Left ventricle myocardium superior (tissue), 1 donor: ENCODE data around the gene KCNC1. TPM values are rescaled to one million over a fixed set of nuclear protein-coding genes. Genes with fewer than 3 reads are reported as not detected.

Experiments
- ATAC-seq: fragments of 200-7000 bp; cut with Tn5 transposase; one replicate; pipeline ENCODE4 v1.9.1; 2020; ENCODE audit warnings: mild to moderate bottlenecking, moderate library complexity
- DNase-seq: peaks from one replicate; pipeline ENCODE4 v3.0.0-alpha.2; 2020
- intact Hi-C: fragments of 100-400 bp; cut with micrococcal nuclease; formaldehyde crosslinking; loops from one replicate; pipeline ENCODE4 v1.11.0; 2022
- total RNA-seq: library from RNA; stranded (reverse); fragmentation: NEBNext Ultra II Directional; extraction: Animal tissue kit (Norgen Biotek cat#: 25700); gene quantifications from one replicate; pipeline ENCODE4 v1.2.1, GENCODE V29; 2021
- donor health status: DM: no; HTN: yes; CAD: no; lungs with severe emphysema.

The KCNC1 gene
- total RNA-seq, 1 donor from 2014 or later: not detected

- ATAC-seq (no peak), DNase-seq (no peak)
- intact Hi-C loops: no loop called here
Observed at GRCh38 chr11:17778956-17779860, 44.6 kb downstream of the KCNC1 start.

GRCh38 chr11:17779861-17780594 lies 45.4 kb downstream of the KCNC1 start:
- intact Hi-C loops: no loop called here
- DNase-seq (no peak), ATAC-seq (no peak)

- ATAC-seq (no peak), DNase-seq (no peak)
- intact Hi-C loops: no loop called here
Observed at GRCh38 chr11:17780668-17781067, 46.1 kb downstream of the KCNC1 start.

GRCh38 chr11:17781221-17781620 lies 46.6 kb downstream of the KCNC1 start:
- no peak for DNase-seq
- ATAC-seq: no peak
- intact Hi-C loops: no loop called here

GRCh38 chr11:17781626-17782025 lies 47.0 kb downstream of the KCNC1 start:
- no peak for DNase-seq
- no peak for ATAC-seq
- intact Hi-C loops: no loop called here

GRCh38 chr11:17782145-17782544 lies 47.6 kb downstream of the KCNC1 start:
- intact Hi-C loops: no loop called here
- ATAC-seq (no peak), DNase-seq (no peak)

GRCh38 chr11:17782603-17783337 lies 48.2 kb downstream of the KCNC1 start:
- intact Hi-C loops: no loop called here
- ATAC-seq (no peak), DNase-seq (no peak)

GRCh38 chr11:17783878-17784277 lies 49.3 kb downstream of the KCNC1 start:
- no peak for DNase-seq
- ATAC-seq: no peak
- intact Hi-C loops: no loop called here

- DNase-seq (no peak), ATAC-seq (no peak)
- intact Hi-C loops: no loop called here
Observed at GRCh38 chr11:17786824-17787525, 52.4 kb downstream of the KCNC1 start.

GRCh38 chr11:17788084-17788483 lies 53.5 kb downstream of the KCNC1 start:
- intact Hi-C loops: no loop called here
- ATAC-seq (no peak), DNase-seq (no peak)

- DNase-seq (no peak), ATAC-seq (no peak)
- intact Hi-C loops: no loop called here
Observed at GRCh38 chr11:17790453-17790852, 55.9 kb downstream of the KCNC1 start.

GRCh38 chr11:17791144-17791543 lies 56.6 kb downstream of the KCNC1 start:
- ATAC-seq (no peak), DNase-seq (no peak)
- intact Hi-C loops: no loop called here

GRCh38 chr11:17792161-17792560 lies 57.6 kb downstream of the KCNC1 start:
- ATAC-seq: no peak
- DNase-seq: no peak
- intact Hi-C loops: no loop called here

GRCh38 chr11:17793642-17794170 lies 59.1 kb downstream of the KCNC1 start:
- ATAC-seq (no peak), DNase-seq (no peak)
- intact Hi-C loops: no loop called here

GRCh38 chr11:17794981-17795380 lies 60.4 kb downstream of the KCNC1 start:
- no peak for ATAC-seq
- no peak for DNase-seq
- intact Hi-C loops: no loop called here

- no peak for ATAC-seq
- DNase-seq: no peak
- intact Hi-C loops: no loop called here
Observed at GRCh38 chr11:17796154-17796553, 61.6 kb downstream of the KCNC1 start.

GRCh38 chr11:17798253-17798652 lies 63.7 kb downstream of the KCNC1 start:
- ATAC-seq (peak; percentile 95), DNase-seq (peak; percentile 75)

GRCh38 chr11:17798716-17799115 lies 64.1 kb downstream of the KCNC1 start:
- intact Hi-C loops: no loop called here
- peak; percentile 50 for DNase-seq
- peak; percentile 91 for ATAC-seq

More at GRCh38 chr11:17798253-17798652, 63.7 kb downstream of the KCNC1 start:
- intact Hi-C loops: no loop called here

- ATAC-seq: no peak
- intact Hi-C loops: no loop called here
- DNase-seq: no peak
Observed at GRCh38 chr11:17799147-17799546, 64.6 kb downstream of the KCNC1 start.
